ENCODE measurements around the gene NUP160.

GRCh38 chr11:47800759-47801158 is 47.4 kb downstream of the NUP160 start:
- no peak for TF ChIP-seq CTCF (IDR thresholded peaks at IDR 0.05)
- no peak for TF ChIP-seq POLR2A (IDR thresholded peaks at IDR 0.05)
